Lower leg skin (tissue), 4 donors: ENCODE measurements around the gene LRIG3. TPM values are rescaled to one million over a fixed set of nuclear protein-coding genes. Genes with fewer than 3 reads are reported as not detected.

ENCODE experiments used
- DNase-seq, 2 donors: peaks; one replicate each; pipeline ENCODE4 v3.0.0-alpha.2; 2019; ENCODE audit warnings: low spot score in 2 of 2
- H3K4me3 ChIP-seq: fragments of 200-600 bp; sonication (generic); 2 replicates; pipeline ENCODE4 v1.5.1; 2017; ENCODE audit warnings: mild to moderate bottlenecking, low read depth; ENCODE audit not compliant: poor library complexity, severe bottlenecking
- CTCF ChIP-seq, 3 donors: fragments of 450-650 bp; IDR thresholded peaks; one replicate each; pipeline ENCODE4 v1.5.1; 2016; ENCODE audit warnings: antibody characterized with exemption in 3 of 3, mild to moderate bottlenecking in 3 of 3, moderate library complexity in 2 of 3
- POLR2A ChIP-seq, 2 donors: fragments of 450-650 bp; IDR thresholded peaks; one replicate each; pipeline ENCODE4 v1.6.1; 2016 to 2017; ENCODE audit warnings: antibody characterized with exemption in 2 of 2, mild to moderate bottlenecking in 1 of 2, moderate library complexity in 1 of 2
- WGBS, 2 donors: methylation state at CpG; one replicate each; pipeline ENCODE4 v1.1.5; 2018; 5-methylcytosine and 5-hydroxymethylcytosine counted together
- intact Hi-C: fragments of 100-400 bp; cut with DNase I; formaldehyde crosslinking; loops from one replicate; pipeline ENCODE4 v1.15.0; 2023; ENCODE audit warnings: low total_unique reads
- total RNA-seq, 4 donors: library from RNA; depleted of rRNA; stranded (reverse); fragments of >200 nt; gene quantifications; one replicate each; pipeline ENCODE4 v1.1.0, GENCODE V29; 2016

The LRIG3 gene
- total RNA-seq, 4 donors from 2014 or later = 87.7 to 134 (median 117) TPM

- intact Hi-C loops = no loop called here
- 79 to 83% methylated on average over 7 of the region's 7 CpGs for WGBS, 2 donors
- DNase-seq = no peak
- TF ChIP-seq POLR2A (IDR thresholded peaks at IDR 0.05) = no peak
- no peak for TF ChIP-seq CTCF (IDR thresholded peaks at IDR 0.05)
- no peak overlapping the region for H3K4me3 ChIP-seq
Measured at GRCh38 chr12:58880639-58881038, 39.7 kb downstream of the LRIG3 start.

GRCh38 chr12:58877243-58877743 lies 43.0 kb downstream of the LRIG3 start:
- no peak for DNase-seq
- no peak overlapping the region for H3K4me3 ChIP-seq
- no peak for TF ChIP-seq POLR2A (IDR thresholded peaks at IDR 0.05)
- TF ChIP-seq CTCF (IDR thresholded peaks at IDR 0.05) = no peak
- 80% methylated on average over 15 of the region's 15 CpGs for WGBS, 2 donors
- intact Hi-C loops = no loop called here

GRCh38 chr12:58873496-58873895 lies 46.8 kb downstream of the LRIG3 start:
- 53 to 55% methylated on average over 5 of the region's 5 CpGs for WGBS, 2 donors
- TF ChIP-seq CTCF (IDR thresholded peaks at IDR 0.05) (no peak), POLR2A (IDR thresholded peaks at IDR 0.05) (no peak)
- DNase-seq = no peak

GRCh38 chr12:58871556-58871955 lies 48.7 kb downstream of the LRIG3 start:
- intact Hi-C loops = no loop called here
- TF ChIP-seq POLR2A (IDR thresholded peaks at IDR 0.05) = no peak
- no peak for TF ChIP-seq CTCF (IDR thresholded peaks at IDR 0.05)
- 60 to 62% methylated on average over 5 of the region's 5 CpGs for WGBS, 2 donors
- no peak overlapping the region for H3K4me3 ChIP-seq
- DNase-seq = no peak

More at GRCh38 chr12:58873496-58873895, 46.8 kb downstream of the LRIG3 start:
- H3K4me3 ChIP-seq = no peak overlapping the region
- intact Hi-C loops = no loop called here

- no peak for DNase-seq
- WGBS, 2 donors = 44 to 49% methylated on average over 4 of the region's 4 CpGs
- TF ChIP-seq CTCF (IDR thresholded peaks at IDR 0.05) (no peak), POLR2A (IDR thresholded peaks at IDR 0.05) (no peak)
- intact Hi-C loops = no loop called here
- no peak overlapping the region for H3K4me3 ChIP-seq
Measured at GRCh38 chr12:58870595-58870994, 49.7 kb downstream of the LRIG3 start.

- DNase-seq = no peak
- WGBS, 2 donors = 38 to 55% methylated on average over 4 of the region's 4 CpGs
- no peak overlapping the region for H3K4me3 ChIP-seq
- TF ChIP-seq POLR2A (IDR thresholded peaks at IDR 0.05) (no peak), CTCF (IDR thresholded peaks at IDR 0.05) (no peak)
- intact Hi-C loops = no loop called here
Measured at GRCh38 chr12:58860788-58861240, 59.5 kb downstream of the LRIG3 start.
